HG03095 (cell line): Measurements from ENCODE around the gene CFAP46.
"Not testable (repeated sequence)": the region's sequence is repeated elsewhere in the genome, so short reads cannot be mapped to it uniquely, and the experiment has no call there.

ENCODE experiments used
- ATAC-seq: cut with Tn5 transposase; IDR thresholded peaks from one replicate; pipeline ENCODE4 v1.9.1; 2021; ENCODE audit warnings: moderate library complexity; ENCODE audit not compliant: unreplicated experiment

CFAP46 gene

GRCh38 chr10:132929480-132929879 is 12.9 kb downstream of the CFAP46 start:
- no peak for ATAC-seq

- ATAC-seq = no peak
Measured at GRCh38 chr10:132928261-132928660, 14.1 kb downstream of the CFAP46 start.

GRCh38 chr10:132927824-132928223 is 14.5 kb downstream of the CFAP46 start:
- ATAC-seq = no peak

GRCh38 chr10:132926777-132927650 is 15.4 kb downstream of the CFAP46 start:
- no peak for ATAC-seq

- no peak for ATAC-seq
Measured at GRCh38 chr10:132926070-132926469, 16.3 kb downstream of the CFAP46 start.

GRCh38 chr10:132925614-132926013 is 16.8 kb downstream of the CFAP46 start:
- no peak for ATAC-seq

- no peak for ATAC-seq
Measured at GRCh38 chr10:132925071-132925561, 17.3 kb downstream of the CFAP46 start.

GRCh38 chr10:132924046-132924952 is 18.1 kb downstream of the CFAP46 start:
- no peak for ATAC-seq

- not testable (repeated sequence) for ATAC-seq
Measured at GRCh38 chr10:132923384-132923783, 19.0 kb downstream of the CFAP46 start.

- no peak for ATAC-seq
Measured at GRCh38 chr10:132922872-132923271, 19.5 kb downstream of the CFAP46 start.

GRCh38 chr10:132921818-132922807 is 20.3 kb downstream of the CFAP46 start:
- ATAC-seq = no peak

GRCh38 chr10:132921086-132921485 is 21.3 kb downstream of the CFAP46 start:
- no peak for ATAC-seq

- no peak for ATAC-seq
Measured at GRCh38 chr10:132920101-132920925, 22.1 kb downstream of the CFAP46 start.

- ATAC-seq = no peak
Measured at GRCh38 chr10:132919374-132920100, 22.8 kb downstream of the CFAP46 start.

GRCh38 chr10:132918617-132919373 is 23.6 kb downstream of the CFAP46 start:
- no peak for ATAC-seq

GRCh38 chr10:132918264-132918616 is 24.1 kb downstream of the CFAP46 start:
- no peak for ATAC-seq

GRCh38 chr10:132916956-132917666 is 25.3 kb downstream of the CFAP46 start:
- ATAC-seq = no peak

- no peak for ATAC-seq
Measured at GRCh38 chr10:132916421-132916841, 25.9 kb downstream of the CFAP46 start.
